ENCODE results near the gene OR51G1. TPM values are rescaled to one million over a fixed set of nuclear protein-coding genes. Genes with fewer than 3 reads are reported as not detected.

The OR51G1 gene
- total and polyA plus RNA-seq, 2 donors (not counting 1 experiment from before 2014, with no cell fraction given), result not detected

DNA sequence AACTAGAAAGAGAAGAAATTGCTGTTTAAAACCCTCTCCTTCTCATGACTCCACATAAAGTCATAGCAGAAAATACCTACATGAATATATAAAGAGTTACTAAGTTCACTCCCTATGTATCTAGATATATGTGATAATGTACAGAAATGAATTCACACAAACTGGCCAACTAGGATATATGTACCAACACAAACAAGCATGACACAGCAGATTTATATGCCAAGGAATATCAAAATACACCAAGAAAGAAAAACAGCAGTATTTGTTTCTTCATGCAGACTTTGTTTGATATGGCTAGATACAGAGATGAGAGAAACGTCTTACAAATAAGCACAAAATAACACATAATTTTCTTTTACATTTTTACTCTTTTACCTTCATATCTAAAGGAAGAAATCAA is 1.8 kb downstream of the OR51G1 start:
- Histone ChIP-seq H3K79me2 (ENCODE audit: control insufficient read depth, insufficient read depth, low read length) (no peaks in the 10 kb centered on the region), H3K9me3 (ENCODE audit: control insufficient read depth, insufficient read depth, low read depth, low read length) (no peaks in the 10 kb centered on the region), H3K4me2 (ENCODE audit: extremely low read depth, insufficient read depth, low read length) (no peak overlapping the region), H3K27ac (ENCODE audit: insufficient read depth, low read length) (no peak overlapping the region), H4K20me1 (ENCODE audit: control insufficient read depth, extremely low read depth, insufficient read depth, low read length) (no peaks in the 10 kb centered on the region), H3K36me3 (ENCODE audit: control insufficient read depth, insufficient read depth, low read length) (no peaks in the 10 kb centered on the region), H3K4me3 (replicated peaks in 1 of 4; ENCODE audit: control extremely low read depth in 1 of 4, insufficient read depth in 1 of 4, low read depth in 3 of 4, low read length in 4 of 4) (no peak overlapping the region), H3K27me3 (ENCODE audit: control insufficient read depth, insufficient read depth, low read length) (no peaks in the 10 kb centered on the region), H3K4me1 (ENCODE audit: control insufficient read depth, extremely low read depth, insufficient read depth, low read length) (no peaks in the 10 kb centered on the region), H2AFZ (ENCODE audit: low read length) (no peak overlapping the region), H3K9ac (ENCODE audit: insufficient read depth, low read length) (no peak overlapping the region)
- TF ChIP-seq, protein P1, sequence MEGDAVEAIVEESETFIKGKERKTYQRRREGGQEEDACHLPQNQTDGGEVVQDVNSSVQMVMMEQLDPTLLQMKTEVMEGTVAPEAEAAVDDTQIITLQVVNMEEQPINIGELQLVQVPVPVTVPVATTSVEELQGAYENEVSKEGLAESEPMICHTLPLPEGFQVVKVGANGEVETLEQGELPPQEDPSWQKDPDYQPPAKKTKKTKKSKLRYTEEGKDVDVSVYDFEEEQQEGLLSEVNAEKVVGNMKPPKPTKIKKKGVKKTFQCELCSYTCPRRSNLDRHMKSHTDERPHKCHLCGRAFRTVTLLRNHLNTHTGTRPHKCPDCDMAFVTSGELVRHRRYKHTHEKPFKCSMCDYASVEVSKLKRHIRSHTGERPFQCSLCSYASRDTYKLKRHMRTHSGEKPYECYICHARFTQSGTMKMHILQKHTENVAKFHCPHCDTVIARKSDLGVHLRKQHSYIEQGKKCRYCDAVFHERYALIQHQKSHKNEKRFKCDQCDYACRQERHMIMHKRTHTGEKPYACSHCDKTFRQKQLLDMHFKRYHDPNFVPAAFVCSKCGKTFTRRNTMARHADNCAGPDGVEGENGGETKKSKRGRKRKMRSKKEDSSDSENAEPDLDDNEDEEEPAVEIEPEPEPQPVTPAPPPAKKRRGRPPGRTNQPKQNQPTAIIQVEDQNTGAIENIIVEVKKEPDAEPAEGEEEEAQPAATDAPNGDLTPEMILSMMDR (conservative IDR thresholded peaks at IDR 0.05 in 1 of 2, IDR thresholded peaks at IDR 0.05 in 1 of 2; ENCODE audit: low read depth in 1 of 2, low read length in 2 of 2), result no peak
- no peak for TF ChIP-seq EZH2 (IDR thresholded peaks at IDR 0.05; ENCODE audit: low read length, missing control alignments)
- no peak for DNase-seq (ENCODE audit: low read depth in 2 of 2)

DNA sequence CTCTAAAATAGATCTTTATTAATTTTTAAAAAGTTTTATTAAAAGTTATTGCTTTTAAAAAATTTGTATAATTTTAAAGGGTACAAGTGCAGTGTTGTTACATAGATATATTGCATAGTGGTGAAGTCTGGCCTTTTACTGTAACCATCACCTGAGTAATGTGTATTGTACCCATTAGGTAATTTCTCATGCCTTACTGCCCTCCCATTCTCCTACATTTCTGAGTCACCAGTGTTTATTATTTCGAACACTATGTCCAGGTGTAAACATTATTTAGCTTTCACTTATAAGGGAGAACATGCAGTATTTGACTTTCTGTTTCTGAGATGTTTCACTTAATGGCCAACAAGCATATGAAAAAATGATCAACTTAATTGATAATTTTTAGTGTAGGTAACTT is 2.3 kb downstream of the OR51G1 start:
- no peak overlapping the region for H3K27ac ChIP-seq (ENCODE audit: insufficient read depth, low read length)
- H3K4me3 ChIP-seq (replicated peaks in 1 of 4; ENCODE audit: control extremely low read depth in 1 of 4, insufficient read depth in 1 of 4, low read depth in 3 of 4, low read length in 4 of 4), result no peak overlapping the region
- H3K36me3 ChIP-seq (ENCODE audit: control insufficient read depth, insufficient read depth, low read length), result no peaks in the 10 kb centered on the region
- no peaks in the 10 kb centered on the region for H4K20me1 ChIP-seq (ENCODE audit: control insufficient read depth, extremely low read depth, insufficient read depth, low read length)
- no peaks in the 10 kb centered on the region for H3K9me3 ChIP-seq (ENCODE audit: control insufficient read depth, insufficient read depth, low read depth, low read length)
- H3K79me2 ChIP-seq (ENCODE audit: control insufficient read depth, insufficient read depth, low read length), result no peaks in the 10 kb centered on the region
- no peak overlapping the region for H2AFZ ChIP-seq (ENCODE audit: low read length)
- no peak overlapping the region for H3K4me2 ChIP-seq (ENCODE audit: extremely low read depth, insufficient read depth, low read length)
- TF ChIP-seq, protein P1 (conservative IDR thresholded peaks at IDR 0.05 in 1 of 2, IDR thresholded peaks at IDR 0.05 in 1 of 2; ENCODE audit: low read depth in 1 of 2, low read length in 2 of 2), result no peak
- no peak for TF ChIP-seq EZH2 (IDR thresholded peaks at IDR 0.05; ENCODE audit: low read length, missing control alignments)
- H3K27me3 ChIP-seq (ENCODE audit: control insufficient read depth, insufficient read depth, low read length), result no peaks in the 10 kb centered on the region
- no peak overlapping the region for H3K9ac ChIP-seq (ENCODE audit: insufficient read depth, low read length)
- no peaks in the 10 kb centered on the region for H3K4me1 ChIP-seq (ENCODE audit: control insufficient read depth, extremely low read depth, insufficient read depth, low read length)
- no peak for DNase-seq (ENCODE audit: low read depth in 2 of 2)

DNA sequence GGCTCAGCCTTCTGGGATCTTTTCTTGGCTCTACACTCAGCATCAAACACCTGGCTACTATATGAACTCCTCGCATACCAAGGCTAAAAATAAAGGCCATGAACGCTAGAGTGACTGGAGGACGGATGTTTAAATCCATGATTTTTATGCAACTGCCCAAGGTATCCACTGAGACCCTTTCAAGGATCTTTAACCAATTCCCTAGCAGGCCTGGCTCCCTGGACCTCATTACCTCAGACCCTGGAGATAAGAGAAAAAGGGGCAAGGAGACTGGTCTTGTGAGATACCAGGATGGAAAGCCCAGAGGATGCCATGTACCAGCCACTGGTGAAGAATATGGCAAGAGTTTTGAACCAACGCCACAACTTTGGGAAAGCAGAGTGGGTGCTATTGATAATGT is 4.9 kb downstream of the OR51G1 start, which contains the start of gene OR51G2:
Gene OR51G2 (minus strand): TSS at position 101 of the 400 bp plus-strand sequence. CDS start 3,687 bp downstream, outside the sequence.
- Histone ChIP-seq H3K36me3 (ENCODE audit: control insufficient read depth, insufficient read depth, low read length) (no peaks in the 10 kb centered on the region), H3K27ac (ENCODE audit: insufficient read depth, low read length) (no peak within 1 kb of the TSS), H3K79me2 (ENCODE audit: control insufficient read depth, insufficient read depth, low read length) (no peaks in the 10 kb centered on the region), H3K9me3 (ENCODE audit: control insufficient read depth, insufficient read depth, low read depth, low read length) (no peaks in the 10 kb centered on the region), H3K9ac (ENCODE audit: insufficient read depth, low read length) (no peak within 1 kb of the TSS), H2AFZ (ENCODE audit: low read length) (no peak within 1 kb of the TSS), H3K4me1 (ENCODE audit: control insufficient read depth, extremely low read depth, insufficient read depth, low read length) (no peaks in the 10 kb centered on the region), H3K4me2 (ENCODE audit: extremely low read depth, insufficient read depth, low read length) (no peak within 1 kb of the TSS), H4K20me1 (ENCODE audit: control insufficient read depth, extremely low read depth, insufficient read depth, low read length) (no peaks in the 10 kb centered on the region), H3K27me3 (ENCODE audit: control insufficient read depth, insufficient read depth, low read length) (no peaks in the 10 kb centered on the region), H3K4me3 (replicated peaks in 1 of 4; ENCODE audit: control extremely low read depth in 1 of 4, insufficient read depth in 1 of 4, low read depth in 3 of 4, low read length in 4 of 4) (no peak within 1 kb of the TSS)
- no peak for DNase-seq (ENCODE audit: low read depth in 2 of 2)
- TF ChIP-seq, protein P1 (conservative IDR thresholded peaks at IDR 0.05 in 1 of 2, IDR thresholded peaks at IDR 0.05 in 1 of 2; ENCODE audit: low read depth in 1 of 2, low read length in 2 of 2), result no peak
- no peak for TF ChIP-seq EZH2 (IDR thresholded peaks at IDR 0.05; ENCODE audit: low read length, missing control alignments)
